ENCODE results near the gene KIF25. TPM values are rescaled to one million over a fixed set of nuclear protein-coding genes. Genes with fewer than 3 reads are reported as not detected.

KIF25 gene
- total RNA-seq, 1 experiment from 2014 or later = 0.59 TPM

GRCh38 chr6:168081858-168082546 is 84.5 kb downstream of the KIF25 start:
- Histone ChIP-seq H3K27ac (ENCODE audit: insufficient read length, low read depth, low read length) (no peak overlapping the region), H2BK120ac (ENCODE audit: low read depth, low read length, poor library complexity, severe bottlenecking) (no peak overlapping the region), H3K4ac (ENCODE audit: low read depth, low read length) (no peak overlapping the region), H3K79me1 (ENCODE audit: insufficient read depth, low read depth, low read length, poor library complexity, severe bottlenecking) (no peaks in the 10 kb centered on the region), H3K4me2 (ENCODE audit: insufficient read depth, insufficient read length, low read length) (no peak overlapping the region), H2AK5ac (ENCODE audit: insufficient read length, low read length) (no peak overlapping the region), H4K20me1 (ENCODE audit: control insufficient read depth, insufficient read depth, insufficient read length) (no peaks in the 10 kb centered on the region), H3K56ac (ENCODE audit: insufficient read length, low read depth, low read length) (no peak overlapping the region), H3K14ac (ENCODE audit: insufficient read depth, low read length) (no peak overlapping the region), H3K4me1 (ENCODE audit: insufficient read depth, low read length) (no peaks in the 10 kb centered on the region), H2BK5ac (ENCODE audit: insufficient read length, low read length) (no peak overlapping the region), H3K27me3 (ENCODE audit: insufficient read depth, low read length) (no peaks in the 10 kb centered on the region), H4K91ac (ENCODE audit: insufficient read length, low read depth, low read length) (no peak overlapping the region), H2BK15ac (ENCODE audit: low read depth, low read length) (no peak overlapping the region), H3K79me2 (ENCODE audit: insufficient read depth, low read length) (no peaks in the 10 kb centered on the region), H2BK20ac (ENCODE audit: low read depth, low read length, poor library complexity, severe bottlenecking) (no peak overlapping the region), H3K23ac (ENCODE audit: insufficient read length, low read depth, low read length) (no peak overlapping the region), H4K8ac (replicated peaks; ENCODE audit: insufficient read length, low read depth, low read length) (no peak overlapping the region), H4K5ac (ENCODE audit: insufficient read length, low read depth, low read length) (no peak overlapping the region), H3K23me2 (ENCODE audit: insufficient read length, low read depth, low read length, poor library complexity, severe bottlenecking) (no peaks in the 10 kb centered on the region), H3T11ph (ENCODE audit: low read length) (no peak overlapping the region), H3K9me3 (ENCODE audit: control insufficient read depth, low read depth, low read length) (no peaks in the 10 kb centered on the region), H2AFZ (ENCODE audit: low read length) (no peak overlapping the region), H3K18ac (ENCODE audit: insufficient read length, low read depth, low read length) (no peak overlapping the region), H2BK12ac (ENCODE audit: insufficient read length, low read depth, low read length) (no peak overlapping the region), H3K9ac (ENCODE audit: extremely low read depth, insufficient read length, low read length) (no peak overlapping the region)
- DNase-seq = no peak
- Mint-ChIP-seq H3K36me3 (ENCODE audit: insufficient read depth in 1 of 3, low read depth in 3 of 3) (no peaks in the 10 kb centered on the region), H3K9me3 (no peaks in the 10 kb centered on the region), H3K4me1 (peaks cover 3 to 22% of the 10 kb centered on the region in 2 experiments; a peak in 3 of 4 replicates), H3K27me3 (ENCODE audit: low read depth) (peaks cover 2% of the 10 kb centered on the region; the same call in 1 of the 2 replicates), H3K27ac (no peak overlapping the region; a peak in 1 of 7 replicates), H3K4me3 (no peak overlapping the region)
- TF ChIP-seq CTCF (conservative IDR thresholded peaks at IDR 0.05) = no peak
- no CpG with 5 or more reads among the region's 26 CpGs for WGBS (ENCODE audit: extremely low coverage, insufficient read length, low lambda C conversion rate)

Measured in H9 (cell line).